ENCODE results near the gene KRTAP10-2. TPM values are rescaled to one million over a fixed set of nuclear protein-coding genes. Genes with fewer than 3 reads are reported as not detected.

KRTAP10-2 gene
- total RNA-seq, 1 experiment from 2014 or later: not detected

GRCh38 chr21:44571844-44572782 is 20.8 kb upstream of the KRTAP10-2 start:
- H3K4me1 ChIP-seq (ENCODE audit: control insufficient read depth in 1 of 2, insufficient read depth in 2 of 2, low read length in 2 of 2): peaks cover 0 to 3% of the 10 kb centered on the region in 2 experiments; a peak in 1 of 4 replicates
- no peak overlapping the region for H3K4me3 ChIP-seq (replicated peaks in 1 of 2; ENCODE audit: low read depth in 1 of 2, low read length in 2 of 2)
- BruUV-seq (replicated peaks): no TSS peak
- TF ChIP-seq TCF7L2 (IDR thresholded peaks at IDR 0.05; ENCODE audit: borderline replicate concordance, extremely low read depth, insufficient read depth, insufficient read length) (no peak), ZNF274 (IDR thresholded peaks at IDR 0.05; ENCODE audit: low read depth, low read length) (no peak), JUND (IDR thresholded peaks at IDR 0.05) (no peak), POLR2AphosphoS5 (IDR thresholded peaks at IDR 0.05; ENCODE audit: low read depth, low read length) (no peak), POLR2A (IDR thresholded peaks at IDR 0.05; ENCODE audit: borderline replicate concordance, extremely low read depth, insufficient read depth, insufficient read length) (no peak), CBX3 (IDR thresholded peaks at IDR 0.05; ENCODE audit: low read depth) (no peak), SIN3A (IDR thresholded peaks at IDR 0.05; ENCODE audit: low read depth) (no peak), EZH2 (IDR thresholded peaks at IDR 0.05) (no peak), SP1 (IDR thresholded peaks at IDR 0.05; ENCODE audit: low read depth) (no peak), MAX (IDR thresholded peaks at IDR 0.05) (no peak), REST (IDR thresholded peaks at IDR 0.05; ENCODE audit: low read depth) (no peak), ELF1 (IDR thresholded peaks at IDR 0.05; ENCODE audit: borderline replicate concordance, low read depth) (no peak), ATF3 (IDR thresholded peaks at IDR 0.05) (no peak), YY1 (IDR thresholded peaks at IDR 0.05; ENCODE audit: extremely low read depth, insufficient replicate concordance, low read depth, low read length) (no peak), EGR1 (IDR thresholded peaks at IDR 0.05; ENCODE audit: low read depth) (no peak), RAD21 (IDR thresholded peaks at IDR 0.05; ENCODE audit: low read depth) (no peak), CEBPB (IDR thresholded peaks at IDR 0.05; ENCODE audit: low read depth) (no peak)
- H3K4me2 ChIP-seq (ENCODE audit: low read length): no peak overlapping the region
- intact Hi-C loops (cut with micrococcal nuclease): no loop called here
- ATAC-seq: no peak
- ChIA-PET POLR2A (no interaction called here), RAD21 (ENCODE audit: low non-redundant PET in 1 of 2, low total read pairs in 2 of 2, uncharacterized antibody in 2 of 2, unreplicated experiment in 2 of 2) (no interaction called here), CTCF (no interaction called here)
- H3K9me3 ChIP-seq (ENCODE audit: control insufficient read depth in 1 of 2, insufficient read depth in 1 of 2, low read depth in 1 of 2, low read length in 2 of 2): peaks cover 0 to 4% of the 10 kb centered on the region in 2 experiments; a peak in 2 of 4 replicates
- H3K79me2 ChIP-seq (ENCODE audit: insufficient read depth, low read length): no peaks in the 10 kb centered on the region
- no peak overlapping the region for H3K9ac ChIP-seq (ENCODE audit: low read length)
- H4K20me1 ChIP-seq (ENCODE audit: insufficient read depth): no peaks in the 10 kb centered on the region
- no peak overlapping the region for H2AFZ ChIP-seq (ENCODE audit: low read depth, low read length, poor library complexity, severe bottlenecking)
- H3K27me3 ChIP-seq (ENCODE audit: insufficient read depth, low read length): peaks cover 6% of the 10 kb centered on the region
- no peak overlapping the region for H3K27ac ChIP-seq (ENCODE audit: low read depth, low read length)
- DNase-seq (ENCODE audit: low read depth, low spot score): no peak
- H3K36me3 ChIP-seq (ENCODE audit: control insufficient read depth in 1 of 2, insufficient read depth in 2 of 2, low read length in 2 of 2): no peaks in the 10 kb centered on the region
- no peaks in the 10 kb centered on the region for H3K9me2 ChIP-seq (ENCODE audit: insufficient read depth)

All from HCT116 (cell line).